HG02938 (cell line): ENCODE data around the gene SLC66A2.
"Not testable (repeated sequence)": the region's sequence is repeated elsewhere in the genome, so short reads cannot be mapped to it uniquely, and the experiment has no call there.

Experiments
- ATAC-seq: cut with Tn5 transposase; IDR thresholded peaks from one replicate; pipeline ENCODE4 v1.9.1; 2021; ENCODE audit warnings: mild to moderate bottlenecking, moderate library complexity; ENCODE audit not compliant: unreplicated experiment

SLC66A2 gene

GRCh38 chr18:79951545-79952455 lies at the start of gene SLC66A2:
Gene SLC66A2 (minus strand): TSS chr18:79951653. CDS start chr18:79950926, 727 bp downstream.
- ATAC-seq, result no peak

- ATAC-seq, result no peak
Measured at GRCh38 chr18:80000877-80001276, 49.4 kb upstream of the SLC66A2 start.

GRCh38 chr18:79999701-80000100 lies 48.2 kb upstream of the SLC66A2 start:
- ATAC-seq, result not testable (repeated sequence)

- no peak for ATAC-seq
Measured at GRCh38 chr18:79991494-79991893, 40.0 kb upstream of the SLC66A2 start.

GRCh38 chr18:79989195-79989497 lies 37.7 kb upstream of the SLC66A2 start:
- ATAC-seq, result no peak

- ATAC-seq, result peak; percentile 94
Measured at GRCh38 chr18:79988451-79989194, 37.2 kb upstream of the SLC66A2 start, which contains the start of gene TXNL4A. Gene TXNL4A (minus strand): TSS chr18:79988563. CDS start chr18:79988392, 171 bp downstream.

- peak; percentile 74 for ATAC-seq
Measured at GRCh38 chr18:79988071-79988450, 36.6 kb upstream of the SLC66A2 start.

GRCh38 chr18:79987566-79987965 lies 36.1 kb upstream of the SLC66A2 start:
- no peak for ATAC-seq

- ATAC-seq, result no peak
Measured at GRCh38 chr18:79986726-79987125, 35.3 kb upstream of the SLC66A2 start.

- ATAC-seq, result no peak
Measured at GRCh38 chr18:79985172-79985571, 33.7 kb upstream of the SLC66A2 start.

- no peak for ATAC-seq
Measured at GRCh38 chr18:79983793-79984192, 32.3 kb upstream of the SLC66A2 start.

GRCh38 chr18:79983253-79983652 lies 31.8 kb upstream of the SLC66A2 start:
- no peak for ATAC-seq

- no peak for ATAC-seq
Measured at GRCh38 chr18:79982736-79983135, 31.3 kb upstream of the SLC66A2 start.

- no peak for ATAC-seq
Measured at GRCh38 chr18:79980585-79980984, 29.1 kb upstream of the SLC66A2 start.

- ATAC-seq, result no peak
Measured at GRCh38 chr18:79979843-79980242, 28.4 kb upstream of the SLC66A2 start.

GRCh38 chr18:79975985-79976680 lies 24.7 kb upstream of the SLC66A2 start:
- ATAC-seq, result no peak

- no peak for ATAC-seq
Measured at GRCh38 chr18:79975043-79975442, 23.6 kb upstream of the SLC66A2 start.

- no peak for ATAC-seq
Measured at GRCh38 chr18:79974025-79974654, 22.7 kb upstream of the SLC66A2 start.

GRCh38 chr18:79973517-79973916 lies 22.1 kb upstream of the SLC66A2 start:
- no peak for ATAC-seq

- ATAC-seq, result no peak
Measured at GRCh38 chr18:79972720-79973119, 21.3 kb upstream of the SLC66A2 start.

- ATAC-seq, result no peak
Measured at GRCh38 chr18:79971986-79972385, 20.5 kb upstream of the SLC66A2 start.
